T47D (cell line): Measurements from ENCODE around the gene SCGB1C1.
"Not testable (repeated sequence)": the region's sequence is repeated elsewhere in the genome, so short reads cannot be mapped to it uniquely, and the experiment has no call there.

ENCODE experiments used
- DNase-seq, 2 experiments: peaks; one replicate each; pipeline versions ENCODE4 v3.0.0 to v3.0.0-alpha.2; 2011 to 2012; ENCODE audit warnings: low read depth in 1 of 2, low spot score in 1 of 2
- JUND ChIP-seq: IDR thresholded peaks from 2 replicates; pipeline ENCODE4 v1.6.1; 2012; ENCODE audit warnings: low read depth
- in situ Hi-C: cut with HindIII; loops from 2 replicates; pipeline ENCODE4 v1.10.0; 2016; ENCODE audit warnings: low sequenced_read_pairs, low pct_unique_long_range_greater_than_20kb

The SCGB1C1 gene

GRCh38 chr11:217704-218103 is 24.8 kb downstream of the SCGB1C1 start:
- DNase-seq, result no peak
- in situ Hi-C loops, result no loop called here
- no peak for TF ChIP-seq JUND

GRCh38 chr11:218815-219593 is 26.1 kb downstream of the SCGB1C1 start:
- DNase-seq, result no peak
- no peak for TF ChIP-seq JUND
- in situ Hi-C loops, result no loop called here

GRCh38 chr11:220641-221215 is 27.9 kb downstream of the SCGB1C1 start:
- DNase-seq, in situ Hi-C loops: not testable (repeated sequence)

- TF ChIP-seq JUND, result no peak
- DNase-seq, result no peak
- in situ Hi-C loops, result no loop called here
These were observed 28.7 kb downstream of the SCGB1C1 start for GRCh38 chr11:221539-221938.

- TF ChIP-seq JUND, result no peak
- no peak for DNase-seq
- in situ Hi-C loops, result no loop called here
These were observed 29.3 kb downstream of the SCGB1C1 start for GRCh38 chr11:221998-222789.

GRCh38 chr11:223026-223789 is 30.3 kb downstream of the SCGB1C1 start:
- in situ Hi-C loops, result no loop called here
- TF ChIP-seq JUND, result no peak
- no peak for DNase-seq

GRCh38 chr11:223884-224283 is 31.0 kb downstream of the SCGB1C1 start:
- no peak for DNase-seq
- in situ Hi-C loops, result no loop called here
- TF ChIP-seq JUND, result no peak

- in situ Hi-C loops, result no loop called here
- no peak for TF ChIP-seq JUND
- DNase-seq, result no peak
These were observed 31.5 kb downstream of the SCGB1C1 start for GRCh38 chr11:224424-224823.

- TF ChIP-seq JUND, result no peak
- in situ Hi-C loops, result no loop called here
- no peak for DNase-seq
These were observed 33.0 kb downstream of the SCGB1C1 start for GRCh38 chr11:225734-226453.

GRCh38 chr11:227824-228379 is 35.0 kb downstream of the SCGB1C1 start:
- in situ Hi-C loops, result no loop called here
- no peak for TF ChIP-seq JUND

GRCh38 chr11:230431-230830 is 37.6 kb downstream of the SCGB1C1 start:
- in situ Hi-C loops, result no loop called here
- DNase-seq, result no peak
- TF ChIP-seq JUND, result no peak

More at GRCh38 chr11:227824-228379, 35.0 kb downstream of the SCGB1C1 start:
- DNase-seq, result no peak
